Choroid plexus epithelial cell (primary cell): Measurements from ENCODE around the gene PDLIM5.

Source experiments
- DNase-seq: peaks from one replicate; pipeline ENCODE4 v3.0.0-alpha.2; 2010; ENCODE audit warnings: low read depth
- H3K4me3 ChIP-seq: 2 replicates; pipeline ENCODE4 v1.5.1; 2011; ENCODE audit warnings: low read depth, mild to moderate bottlenecking, control low read depth, low read length, moderate library complexity
- CTCF ChIP-seq: conservative IDR thresholded peaks from 2 replicates; pipeline ENCODE4 v1.5.1; 2011; ENCODE audit warnings: low read depth, mild to moderate bottlenecking, control low read depth, inconsistent platforms, low read length, moderate library complexity

Gene PDLIM5

GRCh38 chr4:94582517-94582916 lies 130.8 kb downstream of the PDLIM5 start:
- no peak overlapping the region for H3K4me3 ChIP-seq
- peak; percentile 81 for DNase-seq
- no peak for TF ChIP-seq CTCF

GRCh38 chr4:94583914-94584641 lies 132.3 kb downstream of the PDLIM5 start:
- no peak for TF ChIP-seq CTCF
- DNase-seq, result no peak
- H3K4me3 ChIP-seq, result no peak overlapping the region

GRCh38 chr4:94588896-94589693 lies 137.4 kb downstream of the PDLIM5 start:
- TF ChIP-seq CTCF, result no peak
- peak; percentile 42 for DNase-seq
- H3K4me3 ChIP-seq, result no peak overlapping the region

- TF ChIP-seq CTCF, result no peak
- DNase-seq, result no peak
Observed at GRCh38 chr4:94590493-94590892, 138.8 kb downstream of the PDLIM5 start.

GRCh38 chr4:94591289-94591688 lies 139.5 kb downstream of the PDLIM5 start:
- TF ChIP-seq CTCF, result no peak
- DNase-seq, result no peak
- no peak overlapping the region for H3K4me3 ChIP-seq

More at GRCh38 chr4:94590493-94590892, 138.8 kb downstream of the PDLIM5 start:
- no peak overlapping the region for H3K4me3 ChIP-seq

GRCh38 chr4:94595013-94595412 lies 143.3 kb downstream of the PDLIM5 start:
- no peak overlapping the region for H3K4me3 ChIP-seq
- no peak for DNase-seq

More at GRCh38 chr4:94595013-94595412, 143.3 kb downstream of the PDLIM5 start:
- no peak for TF ChIP-seq CTCF
